GM18498 (cell line): ENCODE data around the gene GLIS1.

Experiments used
- ATAC-seq: cut with Tn5 transposase; IDR thresholded peaks from one replicate; pipeline ENCODE4 v1.9.1; 2021; ENCODE audit warnings: mild to moderate bottlenecking, moderate library complexity; ENCODE audit not compliant: unreplicated experiment

The GLIS1 gene

DNA sequence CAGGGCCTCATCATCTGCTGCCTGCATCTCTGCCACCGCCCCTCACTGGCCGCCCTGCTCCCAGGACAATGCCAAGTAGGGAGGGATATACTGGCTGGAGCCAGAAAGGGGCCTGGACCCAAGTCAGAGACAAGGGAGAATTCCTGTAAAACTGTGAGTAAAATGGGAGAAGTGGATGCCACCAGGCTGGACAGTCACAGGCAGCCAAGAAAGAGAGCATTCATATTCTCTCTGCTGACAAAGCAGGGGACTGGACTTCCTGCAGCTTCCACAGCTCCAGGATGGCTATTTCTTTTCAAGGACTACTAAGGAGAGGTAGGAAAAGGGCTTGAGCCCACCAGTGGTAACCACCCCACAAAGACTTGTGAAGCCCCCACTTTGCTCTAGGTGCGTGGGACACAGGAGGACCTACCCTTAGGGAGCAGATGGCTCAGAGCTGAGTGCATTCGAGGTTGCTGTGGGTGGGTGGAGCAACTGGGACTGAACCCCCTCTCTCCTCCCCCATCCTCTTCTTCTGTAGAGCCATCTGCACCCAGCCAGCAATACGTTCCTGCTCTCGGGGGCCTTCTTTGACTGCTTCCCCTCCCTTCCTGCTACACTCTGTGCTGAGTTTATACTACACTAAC lies 57.5 kb downstream of the GLIS1 start:
- ATAC-seq = no peak

DNA sequence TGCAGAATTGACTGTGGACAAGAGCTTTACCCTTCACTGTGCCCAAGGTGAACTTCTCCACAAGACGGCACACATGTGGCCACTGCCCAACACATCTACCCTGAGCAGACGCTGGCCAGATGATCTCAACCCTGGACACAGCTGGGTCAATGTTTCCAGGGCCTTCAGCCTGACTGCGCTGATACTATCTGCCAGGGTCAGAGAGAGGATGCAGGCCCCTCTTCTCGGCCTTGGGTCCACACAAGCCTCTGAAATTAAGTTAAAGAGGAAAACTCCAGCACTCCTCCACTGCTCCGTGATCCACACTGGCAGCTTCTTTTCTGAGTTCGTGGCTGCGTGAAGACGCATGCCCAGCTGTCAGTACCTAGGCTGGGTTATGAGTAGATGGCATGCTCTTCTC lies 58.1 kb downstream of the GLIS1 start:
- ATAC-seq = no peak

DNA sequence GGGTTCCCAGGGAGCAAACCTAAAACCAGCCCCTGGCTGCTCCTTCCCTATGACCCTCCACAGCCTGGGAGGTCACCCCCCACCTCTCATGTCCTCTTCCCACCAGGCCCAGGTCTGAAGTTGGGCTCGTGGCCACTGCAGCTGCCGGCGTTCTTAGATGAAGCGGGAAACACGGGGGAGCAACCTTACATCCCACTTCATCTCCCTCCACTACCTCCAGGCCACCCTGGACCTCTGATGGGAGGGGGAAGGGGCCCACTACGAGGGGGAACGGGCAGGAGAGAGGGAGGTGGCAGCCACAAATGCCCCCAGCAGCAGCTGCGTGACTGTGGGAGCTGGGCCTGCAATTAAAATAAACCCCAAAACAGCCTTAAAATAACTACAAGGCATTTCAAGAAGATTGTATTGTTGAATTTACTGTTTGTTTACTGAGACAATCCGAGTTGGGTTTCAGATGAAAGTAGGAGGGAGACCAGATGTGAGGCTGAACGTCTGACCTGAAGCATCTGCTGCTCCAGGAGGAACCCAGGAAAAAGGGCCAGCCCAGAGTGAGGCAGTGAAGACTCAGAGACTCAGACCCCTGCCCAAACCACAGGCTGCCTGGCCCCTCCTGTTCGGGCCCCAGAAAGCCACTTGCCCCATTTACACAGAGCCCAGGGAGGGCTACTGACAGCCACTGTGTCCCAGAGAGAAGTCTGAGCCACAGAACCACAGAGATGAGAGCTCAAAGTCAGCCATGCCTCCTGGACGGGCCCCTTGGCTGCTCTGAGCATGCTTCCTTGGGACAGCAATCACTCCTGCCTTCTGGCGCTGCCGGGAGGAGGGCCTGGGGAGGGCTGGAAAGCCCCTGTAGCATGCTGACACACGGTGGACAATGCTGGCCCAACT lies 59.8 kb downstream of the GLIS1 start:
- no peak for ATAC-seq

DNA sequence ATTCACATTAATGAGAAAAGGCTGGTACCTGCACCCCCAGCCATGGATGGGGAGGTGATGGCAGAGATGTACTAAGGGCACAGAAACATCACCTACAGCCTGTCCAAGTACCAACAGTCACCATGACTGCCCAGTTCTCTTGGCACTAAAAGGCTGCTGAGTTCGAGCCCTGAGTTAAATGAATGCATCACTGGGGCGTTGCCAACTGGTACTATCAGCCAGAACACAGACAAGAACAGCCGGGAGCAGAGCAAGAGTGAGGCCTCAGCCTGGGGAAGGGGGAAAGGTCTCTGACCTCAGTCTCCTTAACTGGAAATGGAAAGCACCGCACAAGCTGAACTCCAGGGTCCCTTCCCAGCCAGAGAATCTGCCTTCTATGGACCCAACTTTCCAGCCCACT lies 60.5 kb downstream of the GLIS1 start:
- ATAC-seq = no peak

DNA sequence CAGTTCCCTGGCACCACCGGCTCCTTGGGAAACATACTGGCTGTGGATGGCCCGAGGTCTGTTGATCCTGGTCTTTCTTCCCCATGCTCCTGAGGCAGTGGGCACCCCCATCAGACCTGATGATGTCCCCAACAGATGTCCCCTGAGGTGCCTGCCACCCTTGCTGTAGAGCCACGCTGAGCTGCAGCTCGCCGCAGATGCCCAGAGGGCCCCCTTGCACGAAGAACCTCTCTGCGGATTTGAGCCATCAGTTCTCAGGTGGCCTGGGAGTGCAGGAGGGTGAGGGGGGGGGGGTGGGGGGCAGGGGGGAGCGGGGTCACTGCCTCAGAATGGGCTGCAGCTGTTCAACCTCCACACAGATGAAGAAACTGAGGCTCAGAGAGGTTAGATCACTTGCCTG lies 60.9 kb downstream of the GLIS1 start:
- ATAC-seq = no peak

DNA sequence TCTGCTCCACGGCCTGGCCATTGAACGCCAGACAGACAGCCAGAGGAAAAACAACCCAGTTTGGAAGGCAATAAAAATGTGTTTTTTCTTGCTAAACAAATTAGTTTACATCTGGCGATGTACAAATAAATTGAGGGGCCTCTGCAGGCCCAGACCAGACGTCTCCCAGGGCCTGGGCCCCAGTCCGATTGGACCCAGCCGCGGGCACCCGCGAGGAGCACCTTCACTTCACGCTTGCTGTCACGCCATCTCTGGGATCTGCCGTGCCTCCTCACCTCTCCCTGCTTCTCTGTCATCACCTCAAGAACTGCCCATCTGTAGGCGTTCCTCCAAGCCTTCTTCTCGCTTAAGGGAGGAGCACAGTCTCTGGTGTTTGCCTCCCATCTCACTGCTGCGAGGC lies 61.5 kb downstream of the GLIS1 start:
- no peak for ATAC-seq

DNA sequence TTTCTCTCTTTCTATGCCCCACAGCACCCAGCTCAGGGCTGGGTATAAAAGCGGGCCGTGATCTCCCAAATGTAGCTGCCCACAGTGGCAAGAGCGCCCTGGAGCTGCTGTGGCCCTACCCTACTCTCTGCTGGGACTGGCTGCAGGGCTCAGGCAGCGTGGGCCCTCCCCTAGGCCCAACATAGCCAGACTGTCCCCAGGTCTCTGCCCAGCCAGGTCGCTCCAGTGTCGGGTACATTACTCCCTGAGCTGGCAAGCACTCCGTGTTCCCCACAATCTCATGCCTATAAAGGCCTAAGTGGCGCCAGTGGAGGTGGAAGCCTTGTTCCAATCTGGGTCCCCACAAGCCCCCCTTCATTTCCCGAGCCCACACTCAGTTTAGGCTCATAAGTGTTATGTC lies 66.2 kb downstream of the GLIS1 start:
- ATAC-seq = no peak

DNA sequence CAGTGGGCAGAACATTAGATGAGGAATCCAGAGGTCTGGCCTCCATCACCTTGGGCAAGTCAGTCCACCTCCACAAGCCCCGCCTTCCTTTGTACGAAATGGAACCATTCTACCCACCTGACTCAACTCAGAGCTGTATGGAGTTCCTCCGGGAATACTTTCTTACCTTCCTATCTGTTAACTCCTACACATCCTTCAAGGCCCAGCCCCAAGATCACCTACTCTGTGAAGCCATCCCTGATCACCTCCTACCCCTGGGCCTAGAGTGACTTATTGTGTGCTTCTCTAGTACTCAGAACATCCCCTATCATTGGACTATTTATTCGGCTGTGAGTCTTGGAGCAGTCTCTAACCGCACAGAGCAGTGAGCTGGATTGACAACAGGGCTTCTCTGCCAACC lies 66.7 kb downstream of the GLIS1 start:
- no peak for ATAC-seq

DNA sequence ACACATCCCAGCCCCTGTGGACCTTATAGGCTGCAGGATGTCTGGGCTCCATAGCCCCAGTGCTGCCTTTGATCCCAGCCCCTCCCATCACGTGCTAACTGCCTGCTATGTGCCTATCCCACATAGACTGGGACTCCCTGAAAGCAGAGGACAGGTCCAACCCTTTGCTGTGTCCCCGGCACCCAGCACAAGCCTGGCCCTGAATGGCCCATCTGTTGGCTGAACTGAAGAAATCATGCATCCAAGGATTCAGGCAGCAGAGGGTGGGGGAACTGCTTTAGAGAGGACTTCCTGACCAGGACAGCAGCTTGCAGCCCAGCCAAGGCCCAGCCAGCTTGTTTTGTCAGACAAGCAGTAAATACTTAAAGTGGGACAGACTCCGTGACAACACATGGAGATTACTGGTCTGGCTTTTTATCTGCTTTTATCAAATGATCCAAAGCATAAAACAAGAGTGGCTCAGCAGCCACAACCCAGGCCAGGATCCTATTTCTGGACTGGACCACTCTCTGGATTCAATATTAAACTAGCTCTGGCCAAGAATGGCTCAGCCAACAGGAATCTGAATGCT lies 69.3 kb downstream of the GLIS1 start:
- no peak for ATAC-seq

DNA sequence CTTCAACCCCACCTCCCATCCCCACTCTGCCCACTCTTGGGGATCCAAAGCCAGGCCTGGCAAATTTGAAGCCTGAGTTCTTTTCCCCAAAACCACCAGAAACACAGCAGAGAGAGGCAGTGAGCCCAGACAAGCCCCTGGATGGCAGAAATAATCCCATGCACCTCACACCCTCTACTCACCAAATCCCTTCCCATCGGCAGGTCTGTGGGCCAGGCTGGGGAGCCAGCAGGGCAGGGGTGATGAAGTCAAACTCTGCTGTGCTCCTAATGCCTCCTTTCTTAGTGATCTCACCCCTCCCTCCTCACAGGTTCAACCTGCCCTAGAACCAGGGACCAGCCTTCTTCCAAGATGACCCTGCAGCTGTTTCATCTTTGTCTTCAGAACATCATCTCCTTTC lies 72.4 kb downstream of the GLIS1 start:
- no peak for ATAC-seq

DNA sequence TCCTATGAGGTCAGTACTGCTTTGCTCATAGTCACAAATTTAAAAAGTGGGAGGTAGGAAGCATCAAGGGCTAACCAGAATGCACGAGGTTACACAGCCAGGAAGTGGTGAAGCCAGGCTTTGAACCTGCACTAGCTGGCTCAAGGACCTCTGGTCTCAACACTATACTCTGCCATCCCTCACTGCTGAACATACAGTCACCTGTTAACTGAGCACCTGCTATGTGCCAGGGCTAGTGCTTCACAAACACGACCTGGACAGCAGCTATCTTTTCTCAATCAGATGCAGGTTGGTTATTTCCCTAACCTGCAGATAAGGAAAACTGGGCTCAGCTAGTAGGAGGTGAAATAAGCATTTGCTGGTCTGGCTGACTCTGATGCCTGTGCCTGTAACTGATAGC lies 73.0 kb downstream of the GLIS1 start:
- ATAC-seq = no peak

DNA sequence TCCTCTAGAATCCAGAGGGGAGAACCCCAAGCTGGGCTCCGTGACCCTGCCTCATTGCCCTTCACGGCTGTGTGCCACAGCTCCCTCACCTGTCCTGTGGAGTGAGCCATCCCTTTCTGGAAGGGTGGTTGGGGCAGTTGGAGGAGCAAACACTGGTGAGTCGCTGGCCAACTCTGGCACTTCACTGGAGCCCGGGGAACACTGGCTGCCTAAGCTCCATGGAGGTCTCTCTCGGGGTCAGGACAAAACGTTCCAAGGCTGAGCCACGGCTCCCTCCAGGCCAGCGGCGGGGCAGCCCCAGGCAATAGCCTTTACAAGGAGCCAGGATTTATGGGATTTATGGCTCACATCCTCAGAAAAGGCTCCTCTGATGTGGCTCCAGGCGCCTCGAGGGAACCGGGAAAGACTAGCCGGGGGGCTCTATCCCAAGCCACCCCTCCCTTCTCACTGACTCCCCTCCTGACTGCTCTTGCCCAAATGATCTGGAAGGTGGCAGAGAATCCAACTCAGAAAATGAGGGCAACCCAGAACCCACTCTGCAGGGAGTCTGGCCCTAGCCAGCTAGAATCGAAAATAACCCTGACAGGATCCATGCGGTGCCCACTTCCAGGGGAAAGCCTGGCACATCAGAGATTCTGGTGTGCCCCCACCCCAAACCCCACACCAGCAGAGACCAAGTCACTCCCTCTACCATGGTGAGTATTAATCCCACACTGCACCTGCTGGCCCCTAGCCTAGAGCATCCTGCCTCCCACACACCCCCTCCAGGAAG lies 75.2 kb downstream of the GLIS1 start:
- ATAC-seq = no peak

DNA sequence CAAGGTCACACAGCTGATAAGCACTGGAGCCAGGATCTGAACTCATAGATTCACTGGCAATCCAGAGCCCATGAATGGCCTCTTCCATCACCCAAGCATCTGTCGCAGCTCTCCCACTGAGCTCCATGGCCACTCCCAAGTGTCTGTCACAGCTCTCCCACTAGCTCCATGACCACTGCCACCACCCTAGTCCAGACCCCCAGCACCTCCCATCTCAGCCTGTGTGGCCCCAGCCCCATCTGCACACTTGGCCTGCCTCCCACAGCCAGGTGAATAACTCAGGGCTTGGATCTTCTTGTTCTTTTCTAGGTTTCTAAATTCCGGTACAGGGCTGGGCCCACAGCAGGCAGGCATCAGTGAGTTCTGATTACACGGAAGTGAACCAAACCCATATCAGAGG lies 76.0 kb downstream of the GLIS1 start:
- no peak for ATAC-seq

DNA sequence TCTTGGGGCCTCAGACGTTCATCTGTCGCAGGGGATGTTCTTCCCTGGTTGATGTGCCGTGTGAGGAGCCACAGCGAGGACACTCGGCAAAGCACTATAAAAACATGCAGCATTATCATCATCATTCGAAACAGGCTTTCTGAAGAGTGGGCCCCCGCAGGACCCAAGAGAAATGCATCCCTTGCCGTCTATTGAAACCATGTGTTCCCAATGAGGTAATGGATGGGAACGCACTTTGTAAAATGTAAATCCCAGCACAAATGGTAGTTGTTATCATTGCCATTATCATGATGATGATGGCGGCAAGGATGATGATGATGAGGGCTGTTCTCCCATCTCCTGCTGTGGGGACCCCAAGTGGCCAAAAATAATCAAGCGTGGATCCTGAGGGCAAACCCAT lies 76.8 kb downstream of the GLIS1 start:
- ATAC-seq = no peak

DNA sequence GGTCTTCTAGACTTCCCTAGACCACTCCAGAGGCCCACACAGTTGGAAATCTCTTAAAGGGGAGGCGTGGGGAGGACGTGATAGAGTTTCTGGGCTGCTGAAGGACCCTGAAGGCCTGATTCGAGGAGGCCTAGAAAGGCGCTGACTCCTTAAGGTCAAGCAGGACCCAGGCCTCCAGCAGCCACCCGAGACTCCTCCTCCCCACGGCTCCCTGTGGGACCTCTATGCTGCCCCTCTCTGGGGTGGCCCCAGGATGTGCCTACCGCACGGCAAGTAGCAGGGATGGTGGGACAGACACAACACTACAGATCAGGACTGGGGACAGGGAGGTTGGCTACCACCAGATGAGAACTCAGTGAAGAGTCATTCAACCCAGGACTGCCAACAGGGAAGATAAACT lies 77.5 kb downstream of the GLIS1 start:
- no peak for ATAC-seq

DNA sequence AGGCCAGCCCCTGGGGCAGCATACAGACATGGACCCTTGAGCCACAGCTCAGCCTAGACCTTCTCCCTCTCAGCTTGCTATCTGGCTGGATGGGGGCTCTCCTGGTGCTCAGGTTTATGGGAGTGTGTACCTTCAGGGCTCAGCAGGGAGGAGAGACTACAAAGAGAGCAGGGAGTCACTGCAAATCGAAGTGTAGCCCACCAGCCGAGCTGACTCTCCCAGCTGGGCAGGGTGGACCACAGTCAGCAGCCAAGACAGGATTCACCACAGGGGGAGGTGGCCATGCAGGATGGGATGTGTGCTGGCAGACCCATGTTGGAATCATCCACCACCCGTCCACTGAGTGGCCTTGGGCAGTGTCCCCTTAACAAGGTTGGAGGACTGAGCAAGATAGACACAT lies 78.3 kb downstream of the GLIS1 start:
- ATAC-seq = no peak

DNA sequence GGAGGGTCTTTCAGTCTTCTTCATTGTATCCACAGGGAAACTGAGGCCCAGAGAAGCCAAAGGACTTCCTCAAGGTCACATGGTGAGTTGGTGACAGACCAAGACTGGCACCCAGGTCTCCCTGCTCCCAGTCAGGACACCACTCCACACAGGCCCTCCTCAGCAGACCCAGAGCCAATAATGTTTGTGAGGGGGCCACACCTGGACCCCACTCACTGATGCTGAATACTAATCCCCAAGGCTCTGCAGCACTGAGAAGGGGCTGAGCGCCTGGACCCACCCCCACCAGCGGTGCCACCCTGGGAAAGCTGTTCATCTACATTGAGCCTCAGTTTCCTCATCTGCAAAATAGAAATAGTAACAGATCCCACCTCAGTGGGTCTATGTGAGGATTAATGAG lies 79.5 kb downstream of the GLIS1 start:
- ATAC-seq = no peak

DNA sequence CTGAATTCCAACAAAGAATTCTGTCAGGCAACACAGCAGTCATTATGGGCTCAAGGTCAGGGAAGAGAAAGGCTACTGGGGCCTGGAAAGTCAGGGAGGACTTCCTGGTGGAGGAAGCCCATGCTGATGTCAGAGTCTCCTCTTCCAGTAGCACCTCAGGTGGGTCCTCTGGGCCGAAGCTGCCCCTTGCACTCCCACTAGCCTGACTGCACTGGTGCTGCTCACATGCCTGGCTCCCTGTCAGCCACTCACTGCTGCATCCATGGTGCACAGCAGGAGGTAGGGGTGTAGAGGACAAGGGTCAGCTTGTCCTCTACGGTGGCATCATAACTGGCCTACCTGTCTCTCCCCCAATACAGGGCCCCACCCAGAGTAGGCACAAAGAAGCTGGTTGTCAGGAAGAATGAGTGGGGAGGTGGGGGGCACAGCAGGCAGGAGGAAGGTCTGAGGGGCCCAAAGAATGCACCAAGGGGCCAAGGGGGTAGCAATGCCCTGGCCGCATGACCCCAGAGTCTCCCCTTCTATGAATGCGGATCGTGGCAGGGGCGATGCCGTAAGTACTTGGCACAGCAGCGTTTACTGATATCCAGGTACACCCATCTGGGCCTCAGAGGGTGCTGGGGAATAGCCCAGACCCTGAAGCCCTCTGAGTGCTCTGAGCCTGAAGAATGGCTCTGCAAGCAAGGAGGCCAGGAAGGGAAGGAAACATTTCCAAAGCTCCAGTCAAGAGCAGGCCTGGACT lies 80.3 kb downstream of the GLIS1 start:
- ATAC-seq = no peak

DNA sequence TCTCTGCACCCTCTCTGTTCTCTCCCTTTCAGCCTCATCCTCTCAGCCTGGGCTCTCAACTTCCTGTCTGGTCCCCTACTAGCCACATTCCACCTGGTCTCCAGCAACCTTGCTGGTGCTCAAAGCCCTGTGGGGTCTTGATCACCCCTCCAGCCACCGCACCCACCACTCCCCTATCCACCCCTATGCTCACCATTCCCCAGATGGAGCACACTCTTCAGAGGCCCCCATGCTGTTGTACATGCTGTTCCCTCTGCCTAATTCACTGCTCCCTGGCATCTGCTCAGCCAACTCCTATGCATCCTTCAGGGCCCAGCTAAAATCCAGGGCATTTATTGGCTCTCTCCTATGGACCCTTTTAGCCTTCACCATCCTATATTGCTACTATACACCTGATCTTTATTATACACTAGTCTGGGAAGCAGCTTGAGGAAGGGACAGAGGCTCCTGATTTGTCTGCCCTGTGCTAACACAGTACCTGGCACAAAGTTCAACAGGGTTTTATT lies 81.0 kb downstream of the GLIS1 start:
- no peak for ATAC-seq

DNA sequence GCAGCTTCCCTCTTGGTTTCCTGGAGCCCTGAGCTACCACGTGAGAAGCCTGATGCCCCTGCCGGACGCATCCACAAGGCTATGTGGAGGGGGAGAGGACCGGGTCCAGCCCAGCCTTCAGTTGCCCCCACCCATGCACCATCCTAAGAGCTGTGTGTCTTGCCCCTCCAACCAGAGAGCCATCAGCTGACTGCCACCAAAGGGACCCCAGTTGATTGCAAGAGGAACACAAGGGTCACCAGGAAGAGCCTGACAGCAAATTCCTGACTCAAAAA lies 81.5 kb downstream of the GLIS1 start:
- ATAC-seq = no peak
